WTC11 (cell line): ENCODE measurements around the gene TLK1. TPM values are rescaled to one million over a fixed set of nuclear protein-coding genes. Genes with fewer than 3 reads are reported as not detected.

Experiments
- ATAC-seq: fragments of 200-7000 bp; cut with Tn5 transposase; 2 replicates; pipeline ENCODE4 v1.10.0; 2021; ENCODE audit warnings: mild to moderate bottlenecking, moderate library complexity
- CTCF ChIA-PET: fragments of 300-600 bp; sonication (Branson Sonifier 250); formaldehyde crosslinking; loops from one replicate; lab custom pipeline; 2021; ENCODE audit warnings: antibody characterized with exemption; lab: Charles Lee
- POLR2A ChIA-PET: fragments of 350-600 bp; sonication (Branson Sonifier 250); formaldehyde crosslinking; loops from one replicate; lab custom pipeline; 2021; ENCODE audit warnings: antibody characterized with exemption; lab: Charles Lee
- DNase-seq: peaks from one replicate; pipeline ENCODE4 v3.0.0; 2021; ENCODE audit warnings: low spot score
- H3K27ac Mint-ChIP-seq: 2 replicates; pipeline ENCODE4 v1.8.0; 2021; ENCODE audit warnings: mixed read lengths
- H3K27me3 Mint-ChIP-seq: 2 replicates; pipeline ENCODE4 v1.8.0; 2021; ENCODE audit warnings: low read depth, mild to moderate bottlenecking, moderate library complexity, mixed read lengths
- H3K36me3 Mint-ChIP-seq: 2 replicates; pipeline ENCODE4 v1.8.0; 2021; ENCODE audit warnings: mixed read lengths
- H3K4me1 Mint-ChIP-seq: 2 replicates; pipeline ENCODE4 v1.8.0; 2022; ENCODE audit warnings: mixed read lengths
- H3K4me3 Mint-ChIP-seq: 2 replicates; pipeline ENCODE4 v1.8.0; 2021; ENCODE audit warnings: mild to moderate bottlenecking, moderate library complexity, mixed read lengths
- H3K9me3 Mint-ChIP-seq: 2 replicates; pipeline ENCODE4 v1.8.0; 2021; ENCODE audit warnings: mixed read lengths
- ARID4B ChIP-seq: sonication (generic); formaldehyde crosslinking; IDR thresholded peaks from 2 replicates; pipeline ENCODE4 v1.8.0; 2023; ENCODE audit warnings: missing genetic modification reagents, mild to moderate bottlenecking, borderline replicate concordance
- ATF2 ChIP-seq: sonication (generic); formaldehyde crosslinking; IDR thresholded peaks from 2 replicates; pipeline ENCODE4 v1.8.1; 2022; ENCODE audit warnings: low read depth, missing genetic modification reagents, borderline replicate concordance
- ATF6 ChIP-seq: sonication (generic); formaldehyde crosslinking; IDR thresholded peaks from 2 replicates; pipeline ENCODE4 v1.8.1; 2023; ENCODE audit warnings: mild to moderate bottlenecking, missing genetic modification reagents
- ERG ChIP-seq: fragments of 250-450 bp; sonication (Bioruptor Pico); IDR thresholded peaks from 2 replicates; pipeline ENCODE4 v1.8.0; 2021; ENCODE audit warnings: mild to moderate bottlenecking
- NFATC4 ChIP-seq: fragments of 250-450 bp; sonication (Bioruptor Pico); IDR thresholded peaks from 2 replicates; pipeline ENCODE4 v1.9.0; 2021; ENCODE audit warnings: mild to moderate bottlenecking
- NFE2L1 ChIP-seq: sonication (generic); formaldehyde crosslinking; IDR thresholded peaks from 2 replicates; pipeline ENCODE4 v1.8.1; 2023; ENCODE audit warnings: missing genetic modification reagents
- NFYB ChIP-seq: sonication (generic); formaldehyde crosslinking; conservative IDR thresholded peaks from 2 replicates; pipeline ENCODE4 v1.8.0; 2022; ENCODE audit warnings: low read depth, missing genetic modification reagents
- NR1H2 ChIP-seq: sonication (generic); formaldehyde crosslinking; IDR thresholded peaks from 2 replicates; pipeline ENCODE4 v1.9.0; 2021; ENCODE audit warnings: mild to moderate bottlenecking, moderate library complexity, missing genetic modification reagents
- PRDM15 ChIP-seq: sonication (generic); formaldehyde crosslinking; IDR thresholded peaks from 2 replicates; pipeline ENCODE4 v1.8.0; 2022; ENCODE audit warnings: missing genetic modification reagents
- PRRX2 ChIP-seq: fragments of 250-450 bp; sonication (Bioruptor Pico); IDR thresholded peaks from 2 replicates; pipeline ENCODE4 v1.8.0; 2021; ENCODE audit warnings: mild to moderate bottlenecking
- RORB ChIP-seq: fragments of 250-450 bp; sonication (Bioruptor Pico); IDR thresholded peaks from 2 replicates; pipeline ENCODE4 v1.9.0; 2021; ENCODE audit warnings: mild to moderate bottlenecking
- TCF7 ChIP-seq: sonication (generic); formaldehyde crosslinking; IDR thresholded peaks from 2 replicates; pipeline ENCODE4 v1.8.0; 2022; ENCODE audit warnings: mild to moderate bottlenecking, low read depth, missing genetic modification reagents, moderate library complexity
- TEAD4 ChIP-seq: sonication (generic); formaldehyde crosslinking; IDR thresholded peaks from 2 replicates; pipeline ENCODE4 v1.8.0; 2022; ENCODE audit warnings: mild to moderate bottlenecking, missing genetic modification reagents
- ZBTB21 ChIP-seq: sonication (generic); formaldehyde crosslinking; IDR thresholded peaks from 2 replicates; pipeline ENCODE4 v1.8.1; 2023; ENCODE audit warnings: mild to moderate bottlenecking, missing genetic modification reagents, borderline replicate concordance
- ZNF121 ChIP-seq: sonication (generic); formaldehyde crosslinking; IDR thresholded peaks from 2 replicates; pipeline ENCODE4 v1.8.0; 2023; ENCODE audit warnings: missing genetic modification reagents
- ZNF416 ChIP-seq: fragments of 250-450 bp; sonication (Bioruptor Pico); IDR thresholded peaks from 2 replicates; pipeline ENCODE4 v1.9.0; 2021; ENCODE audit warnings: mild to moderate bottlenecking, inconsistent platforms
- ZNF425 ChIP-seq: fragments of 250-450 bp; sonication (Bioruptor Pico); conservative IDR thresholded peaks from 2 replicates; pipeline ENCODE4 v1.9.0; 2021; ENCODE audit warnings: mild to moderate bottlenecking
- ZSCAN18 ChIP-seq: fragments of 250-450 bp; sonication (Bioruptor Pico); IDR thresholded peaks from 2 replicates; pipeline ENCODE4 v2.1.2; 2022; ENCODE audit warnings: mild to moderate bottlenecking, moderate library complexity
- total RNA-seq: library from RNA; stranded (reverse); gene quantifications from 3 replicates; pipeline ENCODE4 v1.2.3, GENCODE V29; 2021

The TLK1 gene
- total RNA-seq, 1 experiment from 2014 or later = 91.1 TPM

GRCh38 chr2:171180229-171180930, 19.7 kb upstream of the TLK1 start:
- DNase-seq (no peak), ATAC-seq (no peak)
- Mint-ChIP-seq H3K4me3 (no peak overlapping the region), H3K27ac (no peak overlapping the region), H3K36me3 (no peaks in the 10 kb centered on the region), H3K9me3 (no peaks in the 10 kb centered on the region)
- TF ChIP-seq RORB (CRISPR knock-in tag) = no peak
- no peak for TF ChIP-seq ZBTB21 (CRISPR knock-in tag)
- no peak for TF ChIP-seq NFYB (CRISPR knock-in tag)
- TF ChIP-seq ZNF416 (CRISPR knock-in tag) = no peak
- TF ChIP-seq ZSCAN18 = no peak
- TF ChIP-seq ZNF121 (CRISPR knock-in tag) = no peak
- TF ChIP-seq TEAD4 (CRISPR knock-in tag) = no peak
- no peak for TF ChIP-seq TCF7 (CRISPR knock-in tag)
- TF ChIP-seq ATF2 (CRISPR knock-in tag) = no peak
- no peak for TF ChIP-seq PRRX2 (CRISPR knock-in tag)
- no peak for TF ChIP-seq ARID4B
- no peak for TF ChIP-seq ZNF425 (CRISPR knock-in tag)
- no peak for TF ChIP-seq NR1H2
- no peak for TF ChIP-seq NFATC4 (CRISPR knock-in tag)
- TF ChIP-seq NFE2L1 = no peak
- TF ChIP-seq PRDM15 (CRISPR knock-in tag) = no peak
- no peak for TF ChIP-seq ERG
- TF ChIP-seq ATF6 (CRISPR knock-in tag) = no peak
- TF ChIP-seq, all 79 proteins: peak for 0
- peaks cover 13% of the 10 kb centered on the region for H3K4me1 Mint-ChIP-seq
- H3K27me3 Mint-ChIP-seq = no peaks in the 10 kb centered on the region
- ChIA-PET POLR2A (interaction anchor here (0.7 kb wide), 1 partner anchor 48 kb away, joined by 6 read pairs; no protein-coding TSS in a partner anchor), CTCF (no interaction called here)
